Panc1 (cell line): ENCODE measurements around the gene RIN1. TPM values are rescaled to one million over a fixed set of nuclear protein-coding genes. Genes with fewer than 3 reads are reported as not detected.

ENCODE experiments used
- ATAC-seq: fragments of 200-7000 bp; cut with Tn5 transposase; 2 replicates; pipeline ENCODE4 v1.9.1; 2020; ENCODE audit warnings: mild to moderate bottlenecking, moderate library complexity
- BruUV-seq: library from RNA; stranded (reverse); fragments of 400-500 nt; replicated peaks from 2 replicates; lab custom pipeline; 2021; lab: Mats Ljungman, UMichigan
- CTCF ChIA-PET: fragments of 300-600 bp; sonication (Branson Sonifier 250); formaldehyde crosslinking; loops from one replicate; lab custom pipeline; 2022; ENCODE audit warnings: antibody characterized with exemption; lab: Charles Lee
- POLR2A ChIA-PET: fragments of 300-600 bp; sonication (Branson Sonifier 250); formaldehyde crosslinking; loops from one replicate; lab custom pipeline; 2022; ENCODE audit warnings: antibody characterized with exemption; lab: Charles Lee
- DNase-seq: peaks from one replicate; pipeline ENCODE4 v3.0.0-alpha.2; 2010; ENCODE audit warnings: low read depth, low spot score
- H3K27ac ChIP-seq: 2 replicates; pipeline ENCODE4 v1.5.1; 2011; ENCODE audit warnings: mild to moderate bottlenecking, low read length, inconsistent platforms
- H3K27me3 ChIP-seq: fragments of 200-500 bp; sonication (Bioruptor generic); 2 replicates; pipeline ENCODE4 v1.6.0; 2014; ENCODE audit warnings: low read length, inconsistent platforms; ENCODE audit not compliant: control insufficient read depth, insufficient read depth
- H3K36me3 ChIP-seq: fragments of 200-500 bp; sonication (Bioruptor generic); 2 replicates; pipeline ENCODE4 v1.5.1; 2014; ENCODE audit warnings: inconsistent platforms, mild to moderate bottlenecking, low read length, moderate library complexity; ENCODE audit not compliant: control insufficient read depth, insufficient read depth
- H3K4me1 ChIP-seq: 2 replicates; pipeline ENCODE4 v1.5.1; 2011; ENCODE audit warnings: inconsistent platforms, mild to moderate bottlenecking, low read length, moderate library complexity; ENCODE audit not compliant: control insufficient read depth, insufficient read depth
- H3K4me3 ChIP-seq, 2 experiments: 2 replicates each; pipeline ENCODE4 v1.5.1; 2011 to 2012; ENCODE audit warnings: low read depth in 2 of 2, low read length in 2 of 2, mild to moderate bottlenecking in 2 of 2, inconsistent platforms in 1 of 2, moderate library complexity in 1 of 2
- H3K9me3 ChIP-seq: fragments of 200-500 bp; sonication (Bioruptor generic); 2 replicates; pipeline ENCODE4 v1.5.1; 2014; ENCODE audit warnings: low read depth, mild to moderate bottlenecking, inconsistent platforms, low read length, moderate library complexity; ENCODE audit not compliant: control insufficient read depth, insufficient read depth
- POLR2AphosphoS5 ChIP-seq: IDR thresholded peaks from 2 replicates; pipeline ENCODE4 v1.6.1; 2012; ENCODE audit warnings: mild to moderate bottlenecking, low read depth, low read length, moderate library complexity
- SIN3A ChIP-seq: IDR thresholded peaks from 2 replicates; pipeline ENCODE4 v1.6.1; 2012; ENCODE audit warnings: low read depth, mild to moderate bottlenecking, low read length, moderate library complexity, borderline replicate concordance; ENCODE audit not compliant: insufficient read depth
- TCF7L2 ChIP-seq: IDR thresholded peaks from 2 replicates; pipeline ENCODE4 v1.6.1; 2011; ENCODE audit warnings: mild to moderate bottlenecking, low read depth, low read length, inconsistent platforms
- in situ Hi-C: cut with HindIII; loops from 2 replicates; pipeline ENCODE4 v1.10.0; 2016; ENCODE audit warnings: low sequenced_read_pairs, low pct_unique_long_range_greater_than_20kb
- intact Hi-C: fragments of 100-400 bp; cut with micrococcal nuclease; formaldehyde crosslinking; loops from one replicate; pipeline ENCODE4 v1.10.0; 2022; ENCODE audit not compliant: unreplicated experiment
- total RNA-seq: library from RNA; stranded (reverse); gene quantifications from one replicate; pipeline ENCODE4 v1.2.1, GENCODE V29; 2021; ENCODE audit not compliant: unreplicated experiment
- TF ChIP-seq, protein P1 (sequence below), 2 experiments: IDR thresholded peaks; 2 replicates each; pipeline ENCODE4 v1.6.1; 2011 to 2012; ENCODE audit warnings: low read depth in 2 of 2, control low read depth in 1 of 2, low read length in 1 of 2, mild to moderate bottlenecking in 1 of 2, moderate library complexity in 1 of 2; ENCODE audit not compliant: insufficient read depth in 1 of 2
- TF ChIP-seq, protein P2 (sequence below): fragments of 450-650 bp; IDR thresholded peaks from 2 replicates; pipeline ENCODE4 v1.5.1; 2017; ENCODE audit warnings: mild to moderate bottlenecking

Gene RIN1
- total RNA-seq, 1 experiment from 2014 or later: 21.7 TPM

DNA sequence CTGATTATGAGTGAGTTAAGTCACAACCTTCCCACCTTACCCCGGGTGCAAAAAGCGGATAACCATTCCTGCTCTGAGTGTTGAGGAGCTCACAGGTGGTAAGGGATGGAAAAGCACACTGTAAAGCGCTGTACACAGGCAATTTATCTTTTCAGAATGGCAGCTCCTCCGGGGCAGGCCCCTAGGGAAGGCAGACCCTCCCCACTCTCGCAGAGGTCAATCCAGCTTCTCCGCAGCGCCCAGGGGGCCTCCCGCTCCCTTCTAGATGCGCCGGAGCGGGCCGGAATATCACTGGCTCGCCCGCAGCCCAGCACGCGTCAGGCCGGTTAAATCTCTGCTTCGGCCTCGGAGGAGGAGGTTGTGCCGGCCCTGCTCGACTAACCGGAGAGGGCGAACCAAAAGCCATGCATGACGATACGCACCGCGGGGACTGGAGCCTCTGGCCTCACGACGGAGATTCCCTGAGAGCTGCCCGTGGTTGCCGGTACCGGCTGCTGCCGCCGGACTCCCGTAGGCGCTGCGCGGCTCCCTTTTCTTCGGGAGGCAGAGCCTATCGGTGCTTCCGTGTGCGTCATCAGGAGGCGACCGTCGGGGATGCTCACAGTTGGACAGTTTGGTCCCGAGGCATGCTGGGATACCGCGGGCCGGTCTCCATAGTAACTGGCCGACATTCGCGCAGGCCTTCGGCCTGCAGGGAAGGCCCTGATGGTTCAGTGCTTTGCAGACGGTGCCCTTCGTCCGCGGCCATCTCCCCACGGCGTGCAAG lies 8.5 kb upstream of the RIN1 start, which contains the start of gene BRMS1:
BRMS1 (minus strand) TSS at position 555 of the 766 bp plus-strand sequence. CDS start 2,870 bp downstream, outside the sequence.
- ATAC-seq: peak; percentile 86

DNA sequence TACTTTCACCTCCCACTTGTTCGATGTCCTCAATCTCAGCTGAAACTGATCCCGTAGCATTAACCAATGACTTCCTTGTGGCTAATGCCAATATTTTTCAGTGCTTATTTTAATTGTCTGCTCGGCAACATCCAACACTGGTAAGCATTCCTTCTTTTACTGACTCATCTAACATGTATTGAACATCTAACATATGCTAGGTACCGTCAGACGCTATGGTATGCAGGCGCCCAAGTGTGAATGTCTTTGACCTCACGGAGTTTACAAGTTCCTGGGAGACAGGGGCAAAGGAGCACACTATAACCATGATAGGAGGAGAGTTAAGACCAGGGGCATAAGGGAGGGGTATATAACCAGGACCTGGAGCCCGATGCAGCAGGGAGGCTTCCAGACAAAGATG lies 6.9 kb upstream of the RIN1 start:
- Histone ChIP-seq H3K36me3 (peaks cover 6% of the 10 kb centered on the region; the same call in 1 of the 2 replicates), H3K27me3 (no peaks in the 10 kb centered on the region), H3K4me1 (peaks cover 34% of the 10 kb centered on the region), H3K27ac (no peak overlapping the region), H3K4me3 (no peak overlapping the region), H3K9me3 (no peaks in the 10 kb centered on the region)
- intact Hi-C loops (no loop called here), in situ Hi-C loops (no loop called here)
- DNase-seq: no peak
- ATAC-seq: no peak
- POLR2A ChIA-PET: no interaction called here
- no peak for TF ChIP-seq SIN3A
- TF ChIP-seq, protein P1, sequence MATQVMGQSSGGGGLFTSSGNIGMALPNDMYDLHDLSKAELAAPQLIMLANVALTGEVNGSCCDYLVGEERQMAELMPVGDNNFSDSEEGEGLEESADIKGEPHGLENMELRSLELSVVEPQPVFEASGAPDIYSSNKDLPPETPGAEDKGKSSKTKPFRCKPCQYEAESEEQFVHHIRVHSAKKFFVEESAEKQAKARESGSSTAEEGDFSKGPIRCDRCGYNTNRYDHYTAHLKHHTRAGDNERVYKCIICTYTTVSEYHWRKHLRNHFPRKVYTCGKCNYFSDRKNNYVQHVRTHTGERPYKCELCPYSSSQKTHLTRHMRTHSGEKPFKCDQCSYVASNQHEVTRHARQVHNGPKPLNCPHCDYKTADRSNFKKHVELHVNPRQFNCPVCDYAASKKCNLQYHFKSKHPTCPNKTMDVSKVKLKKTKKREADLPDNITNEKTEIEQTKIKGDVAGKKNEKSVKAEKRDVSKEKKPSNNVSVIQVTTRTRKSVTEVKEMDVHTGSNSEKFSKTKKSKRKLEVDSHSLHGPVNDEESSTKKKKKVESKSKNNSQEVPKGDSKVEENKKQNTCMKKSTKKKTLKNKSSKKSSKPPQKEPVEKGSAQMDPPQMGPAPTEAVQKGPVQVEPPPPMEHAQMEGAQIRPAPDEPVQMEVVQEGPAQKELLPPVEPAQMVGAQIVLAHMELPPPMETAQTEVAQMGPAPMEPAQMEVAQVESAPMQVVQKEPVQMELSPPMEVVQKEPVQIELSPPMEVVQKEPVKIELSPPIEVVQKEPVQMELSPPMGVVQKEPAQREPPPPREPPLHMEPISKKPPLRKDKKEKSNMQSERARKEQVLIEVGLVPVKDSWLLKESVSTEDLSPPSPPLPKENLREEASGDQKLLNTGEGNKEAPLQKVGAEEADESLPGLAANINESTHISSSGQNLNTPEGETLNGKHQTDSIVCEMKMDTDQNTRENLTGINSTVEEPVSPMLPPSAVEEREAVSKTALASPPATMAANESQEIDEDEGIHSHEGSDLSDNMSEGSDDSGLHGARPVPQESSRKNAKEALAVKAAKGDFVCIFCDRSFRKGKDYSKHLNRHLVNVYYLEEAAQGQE (IDR thresholded peaks at IDR 0.05; ENCODE audit: insufficient read depth in 1 of 2, low read depth in 2 of 2, low read length in 1 of 2): no peak
- TF ChIP-seq, protein P2, sequence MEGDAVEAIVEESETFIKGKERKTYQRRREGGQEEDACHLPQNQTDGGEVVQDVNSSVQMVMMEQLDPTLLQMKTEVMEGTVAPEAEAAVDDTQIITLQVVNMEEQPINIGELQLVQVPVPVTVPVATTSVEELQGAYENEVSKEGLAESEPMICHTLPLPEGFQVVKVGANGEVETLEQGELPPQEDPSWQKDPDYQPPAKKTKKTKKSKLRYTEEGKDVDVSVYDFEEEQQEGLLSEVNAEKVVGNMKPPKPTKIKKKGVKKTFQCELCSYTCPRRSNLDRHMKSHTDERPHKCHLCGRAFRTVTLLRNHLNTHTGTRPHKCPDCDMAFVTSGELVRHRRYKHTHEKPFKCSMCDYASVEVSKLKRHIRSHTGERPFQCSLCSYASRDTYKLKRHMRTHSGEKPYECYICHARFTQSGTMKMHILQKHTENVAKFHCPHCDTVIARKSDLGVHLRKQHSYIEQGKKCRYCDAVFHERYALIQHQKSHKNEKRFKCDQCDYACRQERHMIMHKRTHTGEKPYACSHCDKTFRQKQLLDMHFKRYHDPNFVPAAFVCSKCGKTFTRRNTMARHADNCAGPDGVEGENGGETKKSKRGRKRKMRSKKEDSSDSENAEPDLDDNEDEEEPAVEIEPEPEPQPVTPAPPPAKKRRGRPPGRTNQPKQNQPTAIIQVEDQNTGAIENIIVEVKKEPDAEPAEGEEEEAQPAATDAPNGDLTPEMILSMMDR: no peak
- TF ChIP-seq POLR2AphosphoS5: no peak
- no peak for TF ChIP-seq TCF7L2
- CTCF ChIA-PET: no interaction called here
- no TSS peak for BruUV-seq

More for the DNA sequence above, 8.5 kb upstream of the RIN1 start, which contains the start of gene BRMS1:
- in situ Hi-C loops (no loop called here), intact Hi-C loops (no loop called here)
- CTCF ChIA-PET: interaction anchor here (0.6 kb wide), 2 partner anchors 11 to 32 kb away, joined by 3 to 5 read pairs; no protein-coding TSS in a partner anchor
- peak; percentile 91 for DNase-seq
- no peaks in the 10 kb centered on the region for H3K27me3 ChIP-seq
- peaks cover 24% of the 10 kb centered on the region for H3K4me1 ChIP-seq
- peak within 1 kb of the TSS; percentile 94 for H3K27ac ChIP-seq
- POLR2A ChIA-PET: interaction anchor here (0.8 to 2.1 kb wide), 4 partner anchors 9 to 33 kb away, joined by 3 to 6 read pairs (median 6); partner anchors contain the start of gene RIN1
- no TSS peak for BruUV-seq
- H3K36me3 ChIP-seq: peaks cover 6% of the 10 kb centered on the region; the same call in 1 of the 2 replicates
- H3K4me3 ChIP-seq: peak within 1 kb of the TSS; percentile 91 to 98
- H3K9me3 ChIP-seq: no peaks in the 10 kb centered on the region
- TF ChIP-seq, protein P1 (IDR thresholded peaks at IDR 0.05; ENCODE audit: insufficient read depth in 1 of 2, low read depth in 2 of 2, low read length in 1 of 2): no peak
- TF ChIP-seq TCF7L2: peak; percentile 77; the same call in 1 of the 2 replicates
- peak; percentile 98; the same call in 1 of the 2 replicates for TF ChIP-seq SIN3A
- TF ChIP-seq POLR2AphosphoS5: peak; percentile 98
- TF ChIP-seq, protein P2: no peak
